ENCODE data around the gene SRF.

Gene SRF

GRCh38 chr6:43204271-43205105, 33.4 kb downstream of the SRF start:
- H3K36me3 ChIP-seq (ENCODE audit: insufficient read depth, low read length), result peaks cover 34% of the 10 kb centered on the region

GRCh38 chr6:43205849-43206248, 34.8 kb downstream of the SRF start:
- Histone ChIP-seq H3K4me2 (ENCODE audit: low read length) (no peak overlapping the region), H3K4me1 (ENCODE audit: control insufficient read depth, insufficient read depth, low read length) (no peaks in the 10 kb centered on the region), H3K27me3 (ENCODE audit: control insufficient read depth, insufficient read depth, low read length) (no peaks in the 10 kb centered on the region), H3K36me3 (ENCODE audit: insufficient read depth, low read length) (peaks cover 30% of the 10 kb centered on the region), H3K9me3 (replicated peaks; ENCODE audit: low read length) (no peaks in the 10 kb centered on the region), H3K4me3 (ENCODE audit: low read length) (no peak overlapping the region), H3K9ac (ENCODE audit: low read depth, low read length) (no peak overlapping the region)

More at GRCh38 chr6:43204271-43205105, 33.4 kb downstream of the SRF start:
- no peaks in the 10 kb centered on the region for H3K4me1 ChIP-seq (ENCODE audit: control insufficient read depth, insufficient read depth, low read length)
- H3K9ac ChIP-seq (ENCODE audit: low read depth, low read length), result no peak overlapping the region
- H3K9me3 ChIP-seq (replicated peaks; ENCODE audit: low read length), result no peaks in the 10 kb centered on the region
- H3K27me3 ChIP-seq (ENCODE audit: control insufficient read depth, insufficient read depth, low read length), result no peaks in the 10 kb centered on the region
- H3K4me3 ChIP-seq (ENCODE audit: low read length), result no peak overlapping the region
- no peak overlapping the region for H3K4me2 ChIP-seq (ENCODE audit: low read length)

GRCh38 chr6:43207286-43207685, 36.2 kb downstream of the SRF start:
- Histone ChIP-seq H3K9ac (ENCODE audit: low read depth, low read length) (no peak overlapping the region), H3K4me2 (ENCODE audit: low read length) (no peak overlapping the region), H3K36me3 (ENCODE audit: insufficient read depth, low read length) (peaks cover 26% of the 10 kb centered on the region), H3K9me3 (replicated peaks; ENCODE audit: low read length) (no peaks in the 10 kb centered on the region), H3K4me3 (ENCODE audit: low read length) (no peak overlapping the region), H3K27me3 (ENCODE audit: control insufficient read depth, insufficient read depth, low read length) (no peaks in the 10 kb centered on the region), H3K4me1 (ENCODE audit: control insufficient read depth, insufficient read depth, low read length) (no peaks in the 10 kb centered on the region)

- Histone ChIP-seq H3K4me1 (ENCODE audit: control insufficient read depth, insufficient read depth, low read length) (no peaks in the 10 kb centered on the region), H3K4me3 (ENCODE audit: low read length) (no peak overlapping the region), H3K4me2 (ENCODE audit: low read length) (no peak overlapping the region), H3K9me3 (replicated peaks; ENCODE audit: low read length) (no peaks in the 10 kb centered on the region), H3K36me3 (ENCODE audit: insufficient read depth, low read length) (peaks cover 42% of the 10 kb centered on the region), H3K27me3 (ENCODE audit: control insufficient read depth, insufficient read depth, low read length) (no peaks in the 10 kb centered on the region), H3K9ac (ENCODE audit: low read depth, low read length) (no peak overlapping the region)
These were observed 40.9 kb downstream of the SRF start for GRCh38 chr6:43211955-43212354.

- Histone ChIP-seq H3K4me1 (ENCODE audit: control insufficient read depth, insufficient read depth, low read length) (no peaks in the 10 kb centered on the region), H3K36me3 (ENCODE audit: insufficient read depth, low read length) (peaks cover 46% of the 10 kb centered on the region), H3K9me3 (replicated peaks; ENCODE audit: low read length) (no peaks in the 10 kb centered on the region), H3K9ac (ENCODE audit: low read depth, low read length) (no peak overlapping the region), H3K27me3 (ENCODE audit: control insufficient read depth, insufficient read depth, low read length) (no peaks in the 10 kb centered on the region), H3K4me3 (ENCODE audit: low read length) (no peak overlapping the region), H3K4me2 (ENCODE audit: low read length) (no peak overlapping the region)
These were observed 42.4 kb downstream of the SRF start for GRCh38 chr6:43213431-43213830.

- H3K9ac ChIP-seq (ENCODE audit: low read depth, low read length), result no peak overlapping the region
- peaks cover 56% of the 10 kb centered on the region for H3K36me3 ChIP-seq (ENCODE audit: insufficient read depth, low read length)
These were observed 44.0 kb downstream of the SRF start for GRCh38 chr6:43215066-43215465.

GRCh38 chr6:43216200-43216599, 45.1 kb downstream of the SRF start:
- peaks cover 68% of the 10 kb centered on the region for H3K36me3 ChIP-seq (ENCODE audit: insufficient read depth, low read length)
- no peaks in the 10 kb centered on the region for H3K9me3 ChIP-seq (replicated peaks; ENCODE audit: low read length)
- no peak overlapping the region for H3K9ac ChIP-seq (ENCODE audit: low read depth, low read length)
- no peaks in the 10 kb centered on the region for H3K27me3 ChIP-seq (ENCODE audit: control insufficient read depth, insufficient read depth, low read length)
- no peak overlapping the region for H3K4me3 ChIP-seq (ENCODE audit: low read length)
- H3K4me1 ChIP-seq (ENCODE audit: control insufficient read depth, insufficient read depth, low read length), result peaks cover 4% of the 10 kb centered on the region
- H3K4me2 ChIP-seq (ENCODE audit: low read length), result no peak overlapping the region

More at GRCh38 chr6:43215066-43215465, 44.0 kb downstream of the SRF start:
- no peak overlapping the region for H3K4me2 ChIP-seq (ENCODE audit: low read length)
- no peaks in the 10 kb centered on the region for H3K9me3 ChIP-seq (replicated peaks; ENCODE audit: low read length)
- no peaks in the 10 kb centered on the region for H3K4me1 ChIP-seq (ENCODE audit: control insufficient read depth, insufficient read depth, low read length)
- H3K27me3 ChIP-seq (ENCODE audit: control insufficient read depth, insufficient read depth, low read length), result no peaks in the 10 kb centered on the region
- H3K4me3 ChIP-seq (ENCODE audit: low read length), result no peak overlapping the region

GRCh38 chr6:43217351-43217750, 46.3 kb downstream of the SRF start:
- Histone ChIP-seq H3K36me3 (ENCODE audit: insufficient read depth, low read length) (peaks cover 69% of the 10 kb centered on the region), H3K9ac (ENCODE audit: low read depth, low read length) (no peak overlapping the region), H3K4me3 (ENCODE audit: low read length) (no peak overlapping the region), H3K4me2 (ENCODE audit: low read length) (no peak overlapping the region), H3K4me1 (ENCODE audit: control insufficient read depth, insufficient read depth, low read length) (peaks cover 14% of the 10 kb centered on the region), H3K27me3 (ENCODE audit: control insufficient read depth, insufficient read depth, low read length) (no peaks in the 10 kb centered on the region), H3K9me3 (replicated peaks; ENCODE audit: low read length) (no peaks in the 10 kb centered on the region)

GRCh38 chr6:43219119-43219518, 48.0 kb downstream of the SRF start:
- Histone ChIP-seq H3K27me3 (ENCODE audit: control insufficient read depth, insufficient read depth, low read length) (no peaks in the 10 kb centered on the region), H3K4me1 (ENCODE audit: control insufficient read depth, insufficient read depth, low read length) (peaks cover 14% of the 10 kb centered on the region), H3K36me3 (ENCODE audit: insufficient read depth, low read length) (peaks cover 70% of the 10 kb centered on the region), H3K9ac (ENCODE audit: low read depth, low read length) (no peak overlapping the region), H3K9me3 (replicated peaks; ENCODE audit: low read length) (no peaks in the 10 kb centered on the region), H3K4me2 (ENCODE audit: low read length) (no peak overlapping the region), H3K4me3 (ENCODE audit: low read length) (no peak overlapping the region)

- H3K36me3 ChIP-seq (ENCODE audit: insufficient read depth, low read length), result peaks cover 73% of the 10 kb centered on the region
- H3K4me2 ChIP-seq (ENCODE audit: low read length), result no peak overlapping the region
- no peak overlapping the region for H3K4me3 ChIP-seq (ENCODE audit: low read length)
- no peaks in the 10 kb centered on the region for H3K9me3 ChIP-seq (replicated peaks; ENCODE audit: low read length)
- H3K4me1 ChIP-seq (ENCODE audit: control insufficient read depth, insufficient read depth, low read length), result peaks cover 14% of the 10 kb centered on the region
- no peaks in the 10 kb centered on the region for H3K27me3 ChIP-seq (ENCODE audit: control insufficient read depth, insufficient read depth, low read length)
- H3K9ac ChIP-seq (ENCODE audit: low read depth, low read length), result no peak overlapping the region
These were observed 48.7 kb downstream of the SRF start for GRCh38 chr6:43219814-43220213.

- no peaks in the 10 kb centered on the region for H3K27me3 ChIP-seq (ENCODE audit: control insufficient read depth, insufficient read depth, low read length)
- no peak overlapping the region for H3K4me2 ChIP-seq (ENCODE audit: low read length)
- peaks cover 14% of the 10 kb centered on the region for H3K4me1 ChIP-seq (ENCODE audit: control insufficient read depth, insufficient read depth, low read length)
- peaks cover 66% of the 10 kb centered on the region for H3K36me3 ChIP-seq (ENCODE audit: insufficient read depth, low read length)
- no peaks in the 10 kb centered on the region for H3K9me3 ChIP-seq (replicated peaks; ENCODE audit: low read length)
- no peak overlapping the region for H3K9ac ChIP-seq (ENCODE audit: low read depth, low read length)
- H3K4me3 ChIP-seq (ENCODE audit: low read length), result no peak overlapping the region
These were observed 49.4 kb downstream of the SRF start for GRCh38 chr6:43220439-43220951.
